HEK293 (cell line): Measurements from ENCODE around the gene DCP1B.

ENCODE experiments used
- CTCF ChIA-PET: fragments of 350-600 bp; formaldehyde crosslinking; extraction: SDS; loops from one replicate; lab custom pipeline; 2021; ENCODE audit warnings: antibody characterized with exemption; lab: Yijun Ruan, JAX
- POLR2A ChIA-PET: fragments of 300-600 bp; formaldehyde crosslinking; extraction: SDS; loops from one replicate; lab custom pipeline; 2020; ENCODE audit warnings: antibody characterized with exemption, inconsistent platforms; lab: Yijun Ruan, JAX
- H3K27ac ChIP-seq: fragments of 200-500 bp; sonication (Bioruptor generic); 2 replicates; pipeline ENCODE4 v1.5.1; 2014; ENCODE audit warnings: low read depth, low read length, control low read depth, inconsistent platforms; ENCODE audit errors: extremely low read depth
- H3K36me3 ChIP-seq, 2 experiments: fragments of 200-500 bp in 1 of 2; sonication (Bioruptor generic) in 1 of 2; 1 replicate in 1 of 2; 2 replicates in 1 of 2; pipeline ENCODE4 v1.5.1; 2014 to 2017; ENCODE audit warnings: inconsistent platforms in 2 of 2, low read length in 2 of 2; ENCODE audit not compliant: control insufficient read depth in 2 of 2, insufficient read depth in 1 of 2
- H3K4me1 ChIP-seq: fragments of 200-500 bp; sonication (Bioruptor generic); 2 replicates; pipeline ENCODE4 v1.5.1; 2014; ENCODE audit warnings: mild to moderate bottlenecking, low read length, inconsistent platforms; ENCODE audit not compliant: control insufficient read depth, insufficient read depth
- H3K4me3 ChIP-seq: 2 replicates; pipeline ENCODE4 v1.5.1; 2011; ENCODE audit warnings: low read depth, mild to moderate bottlenecking, control low read depth, low read length, moderate library complexity
- H3K9me3 ChIP-seq: fragments of 200-500 bp; sonication (Bioruptor generic); 2 replicates; pipeline ENCODE4 v1.5.1; 2014; ENCODE audit warnings: low read depth, low read length, inconsistent platforms; ENCODE audit not compliant: control insufficient read depth, insufficient read depth
- FEZF1 ChIP-seq: fragments of 450-650 bp; formaldehyde crosslinking; IDR thresholded peaks from 2 replicates; pipeline ENCODE4 v1.5.1; 2016; ENCODE audit warnings: missing biosample characterization, missing genetic modification characterization
- KLF1 ChIP-seq: fragments of 450-650 bp; formaldehyde crosslinking; IDR thresholded peaks from 2 replicates; pipeline ENCODE4 v1.5.1; 2016; ENCODE audit warnings: missing biosample characterization, missing genetic modification characterization
- KLF7 ChIP-seq: fragments of 450-650 bp; formaldehyde crosslinking; IDR thresholded peaks from 2 replicates; pipeline ENCODE4 v1.5.1; 2016; ENCODE audit warnings: missing biosample characterization, missing genetic modification characterization, borderline replicate concordance
- PRDM2 ChIP-seq: fragments of 450-650 bp; formaldehyde crosslinking; IDR thresholded peaks from 2 replicates; pipeline ENCODE4 v1.5.1; 2016; ENCODE audit warnings: missing biosample characterization, missing genetic modification characterization, borderline replicate concordance
- ZBTB20 ChIP-seq: fragments of 450-650 bp; formaldehyde crosslinking; IDR thresholded peaks from 2 replicates; pipeline ENCODE4 v1.5.1; 2016; ENCODE audit warnings: missing biosample characterization, missing genetic modification characterization
- ZFHX2 ChIP-seq: fragments of 450-650 bp; formaldehyde crosslinking; conservative IDR thresholded peaks from 2 replicates; pipeline ENCODE4 v1.5.1; 2016; ENCODE audit warnings: missing biosample characterization, missing genetic modification characterization
- ZNF10 ChIP-seq: fragments of 450-650 bp; formaldehyde crosslinking; IDR thresholded peaks from 2 replicates; pipeline ENCODE4 v1.5.1; 2017; ENCODE audit warnings: missing biosample characterization, missing genetic modification characterization
- ZNF112 ChIP-seq: fragments of 450-650 bp; formaldehyde crosslinking; IDR thresholded peaks from 2 replicates; pipeline ENCODE4 v1.5.0; 2017; ENCODE audit warnings: missing biosample characterization, missing genetic modification characterization
- ZNF140 ChIP-seq: fragments of 450-650 bp; formaldehyde crosslinking; IDR thresholded peaks from 2 replicates; pipeline ENCODE4 v1.5.1; 2016; ENCODE audit warnings: missing biosample characterization, missing genetic modification characterization
- ZNF311 ChIP-seq: fragments of 450-650 bp; formaldehyde crosslinking; IDR thresholded peaks from 2 replicates; pipeline ENCODE4 v1.5.1; 2017; ENCODE audit warnings: missing biosample characterization, missing genetic modification characterization, borderline replicate concordance
- ZNF580 ChIP-seq: fragments of 450-650 bp; formaldehyde crosslinking; IDR thresholded peaks from 2 replicates; pipeline ENCODE4 v1.5.1; 2016; ENCODE audit warnings: missing biosample characterization, missing genetic modification characterization
- ZNF837 ChIP-seq: fragments of 450-650 bp; formaldehyde crosslinking; IDR thresholded peaks from 2 replicates; pipeline ENCODE4 v1.5.1; 2016; ENCODE audit warnings: missing biosample characterization, missing genetic modification characterization
- TF ChIP-seq, protein P1 (sequence below): fragments of 450-650 bp; formaldehyde crosslinking; IDR thresholded peaks from 2 replicates; pipeline ENCODE4 v1.5.1; 2017; ENCODE audit warnings: missing biosample characterization, missing genetic modification characterization

Gene DCP1B

DNA sequence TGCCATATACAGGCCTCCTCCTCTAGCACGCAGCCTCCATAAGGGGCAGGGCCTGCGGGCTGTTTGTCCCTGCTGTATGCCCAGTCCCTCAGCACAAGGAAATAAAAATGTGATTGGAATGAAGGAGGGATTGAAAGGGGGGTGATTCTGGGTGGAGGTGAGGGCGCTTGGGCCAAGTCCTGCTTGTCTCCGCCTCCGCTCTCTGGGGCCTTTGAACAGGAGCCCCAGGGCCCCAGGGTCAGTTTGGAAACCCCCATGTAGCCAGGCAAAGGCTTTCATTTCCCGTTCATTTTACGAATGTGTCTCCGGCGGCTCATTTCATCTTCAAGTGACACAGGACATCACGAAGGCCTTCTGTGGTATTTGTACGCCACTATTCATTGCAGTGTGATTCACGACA is 81.3 kb downstream of the DCP1B start (continued):
- TF ChIP-seq ZBTB20 (tag by site-specific recombination) (no peak), PRDM2 (tag by site-specific recombination) (no peak), KLF7 (tag by site-specific recombination) (no peak), ZNF112 (no peak)
- TF ChIP-seq, protein P1, sequence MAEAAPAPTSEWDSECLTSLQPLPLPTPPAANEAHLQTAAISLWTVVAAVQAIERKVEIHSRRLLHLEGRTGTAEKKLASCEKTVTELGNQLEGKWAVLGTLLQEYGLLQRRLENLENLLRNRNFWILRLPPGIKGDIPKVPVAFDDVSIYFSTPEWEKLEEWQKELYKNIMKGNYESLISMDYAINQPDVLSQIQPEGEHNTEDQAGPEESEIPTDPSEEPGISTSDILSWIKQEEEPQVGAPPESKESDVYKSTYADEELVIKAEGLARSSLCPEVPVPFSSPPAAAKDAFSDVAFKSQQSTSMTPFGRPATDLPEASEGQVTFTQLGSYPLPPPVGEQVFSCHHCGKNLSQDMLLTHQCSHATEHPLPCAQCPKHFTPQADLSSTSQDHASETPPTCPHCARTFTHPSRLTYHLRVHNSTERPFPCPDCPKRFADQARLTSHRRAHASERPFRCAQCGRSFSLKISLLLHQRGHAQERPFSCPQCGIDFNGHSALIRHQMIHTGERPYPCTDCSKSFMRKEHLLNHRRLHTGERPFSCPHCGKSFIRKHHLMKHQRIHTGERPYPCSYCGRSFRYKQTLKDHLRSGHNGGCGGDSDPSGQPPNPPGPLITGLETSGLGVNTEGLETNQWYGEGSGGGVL (tag by site-specific recombination): no peak

DNA sequence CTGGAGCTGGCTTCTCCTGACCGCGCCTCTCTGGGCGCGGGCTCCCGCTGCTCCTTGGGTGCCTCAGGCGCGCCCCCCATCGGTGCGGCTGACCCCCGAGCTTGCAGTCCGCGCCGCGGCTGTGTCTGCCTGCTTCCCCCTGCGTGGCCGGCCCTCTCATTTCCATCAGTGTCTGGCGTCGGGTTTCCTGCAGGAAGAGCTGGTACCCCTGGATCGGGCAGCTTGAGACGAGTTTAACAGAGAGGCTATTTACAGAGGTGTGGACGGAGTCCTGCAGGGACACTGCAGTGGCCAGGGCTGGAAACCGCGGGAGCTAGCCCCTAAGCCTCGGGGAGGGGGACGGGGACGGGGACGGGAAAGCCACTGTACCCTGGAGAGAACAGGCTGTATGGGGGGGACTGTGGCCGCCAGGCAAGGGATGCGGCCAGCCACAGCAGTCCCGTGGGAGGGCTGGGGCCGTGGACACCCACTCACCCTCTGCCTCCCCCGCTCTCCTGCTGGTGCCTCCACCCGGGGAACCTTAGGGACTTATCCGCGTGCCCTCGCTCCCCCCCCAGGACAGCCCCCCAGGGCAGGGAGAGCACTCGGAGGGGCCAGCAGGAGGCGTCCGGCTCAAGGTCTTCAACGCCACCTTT is 82.1 kb downstream of the DCP1B start:
- Histone ChIP-seq H3K9me3 (no peaks in the 10 kb centered on the region), H3K4me3 (no peak overlapping the region), H3K36me3 (no peaks in the 10 kb centered on the region), H3K27ac (no peak overlapping the region), H3K4me1 (peaks cover 5% of the 10 kb centered on the region; the same call in 1 of the 2 replicates)
- ChIA-PET POLR2A (no interaction called here), CTCF (interaction anchor here (0.6 kb wide), 1 partner anchor 602 kb away, joined by 5 read pairs; no protein-coding TSS in a partner anchor)
- no peak for TF ChIP-seq ZNF10 (tag by site-specific recombination)
- TF ChIP-seq ZFHX2: 0 out of 2 replicates have a peak, but pooled peaks have one; percentile 48

GRCh38 chr12:1920971-1921370 is 83.3 kb downstream of the DCP1B start:
- CTCF ChIA-PET: interaction anchor here (1.8 kb wide), 1 partner anchor 17 kb away, joined by 4 read pairs; no protein-coding TSS in a partner anchor
- Histone ChIP-seq H3K36me3 (no peaks in the 10 kb centered on the region), H3K27ac (no peak overlapping the region), H3K4me3 (no peak overlapping the region), H3K9me3 (no peaks in the 10 kb centered on the region), H3K4me1 (peaks cover 5% of the 10 kb centered on the region; the same call in 1 of the 2 replicates)
- POLR2A ChIA-PET: no interaction called here
- TF ChIP-seq ZNF311 (tag by site-specific recombination): no peak
- TF ChIP-seq ZNF580 (tag by site-specific recombination): no peak
- TF ChIP-seq KLF1 (tag by site-specific recombination): no peak
- TF ChIP-seq FEZF1: no peak
- TF ChIP-seq ZNF140 (tag by site-specific recombination): no peak
- TF ChIP-seq ZNF837 (tag by site-specific recombination): no peak
